TTC549 (cell line): ENCODE measurements around the gene FAM177B.
A peak's percentile ranks its signal among the peaks of the same experiment; 100 is the strongest.

Experiments used
- FAIRE-seq: peaks from 2 replicates; lab custom pipeline; 2012; peaks lifted over from hg19 to GRCh38; lab: Jason Lieb, UNC

Gene FAM177B

GRCh38 chr1:222736972-222737371 lies at the start of gene FAM177B:
FAM177B (plus strand) TSS chr1:222737202; CDS start chr1:222746546, 9,344 bp downstream.
- FAIRE-seq, result no peak

- no peak for FAIRE-seq
Measured at GRCh38 chr1:222691016-222691415, 46.0 kb upstream of the FAM177B start.

GRCh38 chr1:222694927-222695326 lies 42.1 kb upstream of the FAM177B start:
- no peak for FAIRE-seq

- FAIRE-seq, result peak; percentile 56
Measured at GRCh38 chr1:222696741-222697140, 40.3 kb upstream of the FAM177B start.

- peak; percentile 54 for FAIRE-seq
Measured at GRCh38 chr1:222697203-222697602, 39.8 kb upstream of the FAM177B start.

- no peak for FAIRE-seq
Measured at GRCh38 chr1:222697826-222698225, 39.2 kb upstream of the FAM177B start.

- no peak for FAIRE-seq
Measured at GRCh38 chr1:222702210-222702609, 34.8 kb upstream of the FAM177B start.

GRCh38 chr1:222704260-222704659 lies 32.7 kb upstream of the FAM177B start:
- no peak for FAIRE-seq

GRCh38 chr1:222706815-222707214 lies 30.2 kb upstream of the FAM177B start:
- no peak for FAIRE-seq

- no peak for FAIRE-seq
Measured at GRCh38 chr1:222709700-222710153, 27.3 kb upstream of the FAM177B start.

GRCh38 chr1:222711319-222712252 lies 25.4 kb upstream of the FAM177B start:
- peak; percentile 25 for FAIRE-seq

GRCh38 chr1:222712253-222713090 lies 24.5 kb upstream of the FAM177B start, which contains the start of the genes AIDA and BROX:
AIDA (minus strand) TSS chr1:222712491; CDS start chr1:222712317, 174 bp downstream.
BROX (plus strand) TSS chr1:222712564; CDS start chr1:222715700, 3,136 bp downstream.
- no peak for FAIRE-seq

- FAIRE-seq, result peak; percentile 93
Measured at GRCh38 chr1:222713091-222713961, 23.7 kb upstream of the FAM177B start.

- no peak for FAIRE-seq
Measured at GRCh38 chr1:222716393-222716792, 20.6 kb upstream of the FAM177B start.

- FAIRE-seq, result no peak
Measured at GRCh38 chr1:222728746-222729145, 8.3 kb upstream of the FAM177B start.

GRCh38 chr1:222730866-222731265 lies 6.1 kb upstream of the FAM177B start:
- FAIRE-seq, result no peak

GRCh38 chr1:222732216-222733159 lies 4.5 kb upstream of the FAM177B start:
- FAIRE-seq, result peak; percentile 46

GRCh38 chr1:222734740-222735139 lies 2.3 kb upstream of the FAM177B start:
- FAIRE-seq, result peak; percentile 71

- FAIRE-seq, result no peak
Measured at GRCh38 chr1:222736470-222736869, 532 bp upstream of the FAM177B start.

GRCh38 chr1:222739465-222739864 lies 2.5 kb downstream of the FAM177B start:
- FAIRE-seq, result no peak
